ENCODE measurements around the gene PKMYT1. TPM values are rescaled to one million over a fixed set of nuclear protein-coding genes. Genes with fewer than 3 reads are reported as not detected.
"Not testable (repeated sequence)": the region's sequence is repeated elsewhere in the genome, so short reads cannot be mapped to it uniquely, and the experiment has no call there.

The PKMYT1 gene
- polyA plus RNA-seq, 1 of the 3 experiments (the other 2 are of a cell fraction) = 8.5 TPM

DNA sequence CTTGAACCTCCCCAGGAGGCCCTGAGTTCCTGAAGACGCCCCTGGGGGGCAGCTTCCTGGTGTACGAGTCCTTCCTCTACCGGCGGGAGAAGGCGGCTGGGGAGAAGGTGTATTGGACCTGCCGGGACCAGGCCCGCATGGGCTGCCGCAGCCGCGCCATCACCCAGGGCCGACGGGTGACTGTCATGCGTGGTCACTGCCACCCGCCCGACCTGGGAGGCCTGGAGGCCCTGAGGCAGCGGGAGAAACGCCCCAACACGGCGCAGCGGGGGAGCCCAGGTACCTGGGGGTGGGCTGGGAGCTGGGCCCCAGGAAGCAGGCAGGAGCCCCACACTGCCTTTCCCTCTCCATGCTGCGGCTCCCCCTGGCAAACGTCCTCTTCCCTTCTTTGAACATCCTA lies 46.5 kb downstream of the PKMYT1 start (continued):
- TF ChIP-seq PBX3 (IDR thresholded peaks at IDR 0.05) = no peak
- TF ChIP-seq NRF1 (IDR thresholded peaks at IDR 0.05; ENCODE audit: low read depth, low read length) = no peak
- TF ChIP-seq NFIC (IDR thresholded peaks at IDR 0.05; ENCODE audit: borderline replicate concordance) = no peak
- TF ChIP-seq MXI1 (IDR thresholded peaks at IDR 0.05; ENCODE audit: low read depth, low read length) = no peak

GRCh38 chr16:2933136-2933535 lies 47.1 kb downstream of the PKMYT1 start:
- DNase-seq = no peak
- H3K9me3 ChIP-seq = no peaks in the 10 kb centered on the region
- ChIA-PET CTCF (interaction anchor here (1.3 kb wide), 1 partner anchor 10 kb away, joined by 3 read pairs; no protein-coding TSS in a partner anchor), POLR2A (no interaction called here)
- no peaks in the 10 kb centered on the region for H3K4me1 ChIP-seq (ENCODE audit: control insufficient read depth in 1 of 2, insufficient read depth in 2 of 2, low read depth in 1 of 2, low read length in 1 of 2)
- no peak overlapping the region for H2AFZ ChIP-seq (ENCODE audit: low read depth)
- no peak overlapping the region for H3K4me2 ChIP-seq
- no peaks in the 10 kb centered on the region for H3K9me2 ChIP-seq
- no peak overlapping the region for H3K9ac ChIP-seq
- TF ChIP-seq FOXM1 (IDR thresholded peaks at IDR 0.05; ENCODE audit: low read depth) = no peak
- H3K79me2 ChIP-seq (ENCODE audit: insufficient read depth) = no peaks in the 10 kb centered on the region
- H3K4me3 ChIP-seq (ENCODE audit: low read depth in 2 of 2, low read length in 1 of 2) = no peak overlapping the region
- no peak overlapping the region for H3K27ac ChIP-seq (ENCODE audit: low read depth in 2 of 2, low read length in 1 of 2)
- no peaks in the 10 kb centered on the region for H4K20me1 ChIP-seq (ENCODE audit: insufficient read depth)
- over 99% methylated on average over 18 of the region's 30 CpGs for WGBS (ENCODE audit: low lambda C conversion rate)
- H3K36me3 ChIP-seq (replicated peaks in 1 of 2; ENCODE audit: control insufficient read depth in 1 of 2, insufficient read depth in 2 of 2, low read length in 1 of 2) = peaks cover 0 to 39% of the 10 kb centered on the region in 2 experiments
- no peaks in the 10 kb centered on the region for H3K27me3 ChIP-seq (ENCODE audit: insufficient read depth)
- no peaks in the 10 kb centered on the region for H3F3A ChIP-seq (replicated peaks; ENCODE audit: insufficient read depth)

DNA sequence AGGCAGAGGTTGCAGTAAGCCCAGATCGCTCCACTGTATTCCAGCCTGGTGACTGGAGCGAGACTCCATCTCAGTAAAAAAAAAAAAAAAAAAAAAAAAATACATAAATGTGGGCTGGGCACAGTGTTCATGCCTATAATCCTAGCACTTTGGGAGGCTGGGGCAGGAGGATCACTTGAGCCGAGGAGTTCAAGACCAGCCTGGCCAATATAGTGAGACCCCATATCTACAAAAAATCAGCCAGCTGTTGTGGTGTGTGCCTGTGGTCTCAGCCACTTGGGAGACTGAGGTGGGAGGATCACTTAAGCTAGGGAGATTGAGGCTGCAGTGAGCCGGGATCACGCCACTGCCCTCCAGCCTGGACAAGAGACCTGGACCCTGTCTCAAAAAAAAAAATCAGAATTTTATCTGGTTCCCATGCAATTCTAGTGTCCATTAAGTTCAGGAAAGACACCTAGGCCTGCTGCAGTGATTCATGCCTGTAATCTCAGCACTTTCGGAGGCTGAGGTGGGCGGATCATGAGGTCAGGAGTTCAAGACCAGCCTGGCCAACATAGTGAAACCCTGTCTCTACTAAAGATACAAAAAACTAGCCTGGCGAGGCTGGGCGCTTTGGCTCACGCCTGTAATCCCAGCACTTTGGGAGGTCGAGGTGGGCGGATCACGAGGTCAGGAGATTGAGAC lies 48.9 kb downstream of the PKMYT1 start:
- H3K9me3 ChIP-seq; H3K4me1 ChIP-seq (ENCODE audit: control insufficient read depth in 1 of 2, insufficient read depth in 2 of 2, low read depth in 1 of 2, low read length in 1 of 2); H2AFZ ChIP-seq (ENCODE audit: low read depth); DNase-seq; POLR2A ChIA-PET; H3K27me3 ChIP-seq (ENCODE audit: insufficient read depth); H3K9ac ChIP-seq; H4K20me1 ChIP-seq (ENCODE audit: insufficient read depth); H3K79me2 ChIP-seq (ENCODE audit: insufficient read depth); H3K27ac ChIP-seq (ENCODE audit: low read depth in 2 of 2, low read length in 1 of 2); H3K4me3 ChIP-seq (ENCODE audit: low read depth in 2 of 2, low read length in 1 of 2); H3K9me2 ChIP-seq; H3K4me2 ChIP-seq; H3F3A ChIP-seq (replicated peaks; ENCODE audit: insufficient read depth): not testable (repeated sequence)
- CTCF ChIA-PET = interaction anchor here (1.4 to 2.6 kb wide), 3 partner anchors 18 to 30 kb away, joined by 3 to 8 read pairs (median 4); no protein-coding TSS in a partner anchor
- H3K36me3 ChIP-seq (replicated peaks in 1 of 2; ENCODE audit: control insufficient read depth in 1 of 2, insufficient read depth in 2 of 2, low read length in 1 of 2) = peaks cover 0 to 26% of the 10 kb centered on the region in 2 experiments
- WGBS (ENCODE audit: low lambda C conversion rate) = 92% methylated on average over 13 of the region's 13 CpGs

DNA sequence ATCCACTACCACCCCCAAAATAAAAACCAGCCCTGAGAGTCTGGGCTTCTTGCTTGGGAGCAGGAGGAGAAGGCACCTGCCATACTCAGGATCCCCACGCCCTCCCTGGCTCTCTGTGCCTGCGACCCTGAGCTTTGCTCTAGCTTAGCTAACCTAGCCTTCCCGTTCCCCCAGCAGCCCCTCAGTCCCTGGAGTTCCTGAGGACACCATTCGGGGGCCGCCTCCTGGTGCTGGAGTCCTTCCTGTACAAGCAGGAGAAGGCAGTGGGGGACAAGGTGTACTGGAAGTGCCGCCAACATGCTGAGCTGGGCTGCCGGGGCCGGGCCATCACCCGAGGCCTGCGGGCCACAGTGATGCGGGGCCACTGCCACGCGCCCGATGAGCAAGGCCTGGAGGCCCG lies 50.0 kb downstream of the PKMYT1 start:
- Histone ChIP-seq H3K27me3 (ENCODE audit: insufficient read depth) (no peaks in the 10 kb centered on the region), H3K36me3 (replicated peaks in 1 of 2; ENCODE audit: control insufficient read depth in 1 of 2, insufficient read depth in 2 of 2, low read length in 1 of 2) (peaks cover 0 to 26% of the 10 kb centered on the region in 2 experiments), H3K4me3 (ENCODE audit: low read depth in 2 of 2, low read length in 1 of 2) (no peak overlapping the region), H2AFZ (ENCODE audit: low read depth) (no peak overlapping the region), H3K79me2 (ENCODE audit: insufficient read depth) (no peaks in the 10 kb centered on the region), H3F3A (replicated peaks; ENCODE audit: insufficient read depth) (peaks cover 5% of the 10 kb centered on the region), H3K4me2 (no peak overlapping the region), H3K9ac (no peak overlapping the region), H3K9me2 (no peaks in the 10 kb centered on the region), H3K4me1 (ENCODE audit: control insufficient read depth in 1 of 2, insufficient read depth in 2 of 2, low read depth in 1 of 2, low read length in 1 of 2) (peaks cover 0 to 5% of the 10 kb centered on the region in 2 experiments; a peak in 1 of 4 replicates), H4K20me1 (ENCODE audit: insufficient read depth) (no peaks in the 10 kb centered on the region), H3K9me3 (no peaks in the 10 kb centered on the region), H3K27ac (ENCODE audit: low read depth in 2 of 2, low read length in 1 of 2) (no peak overlapping the region)
- no peak for DNase-seq
- TF ChIP-seq RAD21 (IDR thresholded peaks at IDR 0.05; ENCODE audit: low read length) (no peak), USF2 (IDR thresholded peaks at IDR 0.05; ENCODE audit: borderline replicate concordance, low read depth, low read length) (no peak), GABPA (IDR thresholded peaks at IDR 0.05; ENCODE audit: low read depth) (no peak), FOXJ3 (CRISPR knock-in tag; IDR thresholded peaks at IDR 0.05) (no peak)
- POLR2A ChIA-PET = no interaction called here
- 96% methylated on average over 4 of the region's 15 CpGs for WGBS (ENCODE audit: low lambda C conversion rate)
- CTCF ChIA-PET = interaction anchor here (1.3 to 2.6 kb wide), 2 partner anchors 15 to 31 kb away, joined by 3 to 8 read pairs; no protein-coding TSS in a partner anchor

Measured in SK-N-SH (cell line).